NCI-H446 treated with DMSO at 0.1 percent for 48 hours (cell line): ENCODE results near the gene DHFR.
"Not testable (repeated sequence)": the region's sequence is repeated elsewhere in the genome, so short reads cannot be mapped to it uniquely, and the experiment has no call there.

Experiments
- DNase-seq: peaks from one replicate; lab custom pipeline; 2025; lab: John Stamatoyannopoulos, UW

Gene DHFR

DNA sequence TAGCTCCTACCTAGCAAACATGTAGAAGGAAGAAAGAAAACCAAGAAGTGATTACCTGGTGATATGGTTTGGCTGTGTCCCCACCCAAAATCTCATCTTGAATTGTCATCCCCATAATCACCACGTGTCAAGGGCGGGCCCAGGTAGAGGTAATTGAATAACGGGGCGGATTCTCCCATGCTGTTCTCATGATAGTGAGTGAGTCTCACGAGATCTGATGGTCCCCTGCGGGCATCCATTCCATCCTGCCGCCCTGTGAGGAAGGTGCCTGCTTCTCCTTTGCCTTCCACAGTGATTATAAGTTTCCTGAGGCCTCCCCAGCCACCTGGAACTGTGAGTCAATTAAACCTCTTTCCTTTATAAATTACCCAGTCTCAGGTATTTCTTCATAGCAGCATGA, 57.3 kb downstream of the DHFR start:
- no peak for DNase-seq

DNA sequence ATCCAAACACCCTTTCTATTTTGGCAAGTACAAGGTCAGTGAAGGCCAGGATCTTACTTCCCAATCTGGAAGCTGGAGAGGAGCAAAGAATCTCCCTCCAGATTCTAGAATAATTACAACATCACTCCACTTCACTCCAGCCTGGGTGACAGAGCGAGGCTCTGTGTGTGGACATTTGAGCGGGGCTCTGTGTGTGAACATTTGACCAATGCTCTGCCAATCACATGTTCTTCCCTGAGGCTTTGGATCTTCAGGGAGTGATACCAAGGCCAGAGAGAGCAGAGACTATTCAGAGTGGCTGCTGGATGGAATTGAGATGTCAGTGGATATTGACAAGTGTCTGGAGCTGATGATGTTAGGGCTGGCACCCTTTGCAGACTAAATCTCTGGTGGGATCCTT, 60.0 kb downstream of the DHFR start:
- DNase-seq: no peak

DNA sequence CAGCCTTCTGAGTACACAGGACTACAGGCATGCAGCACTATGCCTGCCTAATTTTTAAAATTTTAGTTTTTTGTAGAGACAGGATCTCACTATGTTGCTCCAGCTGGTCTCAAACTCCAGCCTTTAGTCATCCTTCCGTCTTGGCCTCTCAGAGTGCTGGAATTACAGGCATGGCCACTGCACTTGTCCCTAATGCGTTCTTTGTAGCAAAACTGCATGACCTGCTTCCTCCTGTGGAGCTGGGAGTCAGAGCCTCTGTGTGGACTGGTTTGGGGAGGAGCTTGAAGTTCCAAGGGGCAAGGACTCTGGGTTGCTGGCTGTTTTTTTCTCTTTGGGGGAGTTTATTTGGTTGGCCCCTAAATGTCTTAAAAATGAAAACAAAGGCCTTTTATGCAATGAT, 62.0 kb downstream of the DHFR start:
- DNase-seq: no peak

DNA sequence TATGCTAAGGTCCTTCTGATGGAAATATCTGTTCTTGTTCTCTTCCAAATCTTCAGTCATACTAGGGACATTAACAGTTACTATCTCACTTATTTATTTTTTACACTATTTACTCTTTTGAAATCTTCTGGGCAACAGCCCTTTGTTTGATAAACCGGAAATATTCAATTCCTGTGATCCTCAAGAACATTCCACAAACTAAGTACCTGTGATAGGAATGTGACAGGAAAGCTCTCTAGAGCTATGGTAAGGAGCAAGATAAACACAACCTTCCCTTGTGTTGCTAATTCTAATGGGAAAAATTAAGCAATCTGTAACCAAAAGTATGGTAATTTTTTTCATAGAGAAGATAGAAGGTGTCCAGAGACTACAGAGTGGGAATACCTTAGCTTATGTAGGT, 62.7 kb downstream of the DHFR start:
- no peak for DNase-seq

DNA sequence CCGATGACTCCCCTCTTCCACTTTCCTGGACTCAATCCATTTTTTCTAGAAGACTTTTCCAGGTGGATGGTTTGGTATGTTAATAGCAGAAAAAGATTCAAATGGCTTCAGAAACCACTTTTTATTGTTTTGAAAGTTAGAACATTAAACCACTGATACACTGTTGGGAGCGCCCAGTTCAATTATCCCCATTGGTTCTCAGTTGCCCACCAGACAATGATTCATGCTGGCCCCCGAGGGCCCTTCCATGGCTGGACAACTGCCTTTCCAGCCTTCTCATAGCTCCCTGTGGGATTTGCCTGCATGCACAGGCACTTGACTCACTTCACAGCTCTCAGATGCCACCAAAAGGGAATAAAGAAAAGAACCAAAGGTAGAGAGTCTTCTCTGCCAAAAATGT, 63.4 kb downstream of the DHFR start:
- DNase-seq: no peak

DNA sequence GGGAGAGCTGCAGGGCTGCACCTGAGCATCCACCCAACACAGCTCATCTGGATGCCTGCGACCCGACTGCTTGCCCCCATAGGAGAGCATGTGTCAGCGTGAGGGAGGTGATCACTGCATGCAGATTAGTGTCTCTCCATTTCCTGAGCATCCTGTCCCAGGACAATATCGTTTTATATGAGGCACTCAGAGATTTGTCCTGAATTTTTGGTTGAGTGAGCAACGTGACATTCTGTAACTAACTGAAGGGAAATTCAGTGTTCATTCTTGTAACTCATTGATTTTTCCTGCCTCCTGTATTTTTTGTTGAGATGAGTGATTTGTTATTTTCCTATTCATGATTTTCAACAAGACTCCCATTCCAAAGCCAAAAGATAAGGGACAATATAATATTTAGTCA, 64.0 kb downstream of the DHFR start:
- DNase-seq: no peak

DNA sequence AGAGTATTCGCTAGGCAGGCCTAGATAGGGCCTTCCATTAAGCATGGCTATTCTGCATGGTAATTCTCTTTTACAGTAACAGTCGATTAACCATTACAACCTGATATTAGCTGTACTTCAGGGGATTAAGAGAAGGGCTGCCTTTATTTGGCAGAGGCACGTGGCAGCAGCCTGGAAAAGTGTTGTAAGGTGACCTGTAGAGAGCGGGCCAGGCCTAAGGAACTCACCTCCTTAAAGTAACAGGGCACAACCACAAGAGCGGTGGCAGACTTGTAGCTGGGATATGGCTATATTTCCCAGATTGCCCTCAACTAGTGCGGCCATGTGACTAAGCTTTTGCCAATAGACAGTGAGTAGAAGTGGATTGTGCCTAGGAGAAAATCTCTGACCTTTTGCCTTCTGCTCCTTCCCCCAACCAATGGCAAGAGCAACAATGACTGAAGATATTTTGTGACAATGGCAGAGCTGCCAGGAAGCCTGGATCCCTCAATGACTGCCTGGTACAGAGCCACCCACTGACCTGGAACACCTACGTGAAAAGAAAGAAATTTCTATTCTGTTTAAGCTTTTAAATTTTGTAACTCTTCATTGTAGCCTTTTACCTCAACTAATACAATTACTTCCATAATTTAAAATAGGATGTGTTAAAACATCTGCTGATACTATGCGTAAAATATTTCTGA, 65.8 kb downstream of the DHFR start:
- no peak for DNase-seq

DNA sequence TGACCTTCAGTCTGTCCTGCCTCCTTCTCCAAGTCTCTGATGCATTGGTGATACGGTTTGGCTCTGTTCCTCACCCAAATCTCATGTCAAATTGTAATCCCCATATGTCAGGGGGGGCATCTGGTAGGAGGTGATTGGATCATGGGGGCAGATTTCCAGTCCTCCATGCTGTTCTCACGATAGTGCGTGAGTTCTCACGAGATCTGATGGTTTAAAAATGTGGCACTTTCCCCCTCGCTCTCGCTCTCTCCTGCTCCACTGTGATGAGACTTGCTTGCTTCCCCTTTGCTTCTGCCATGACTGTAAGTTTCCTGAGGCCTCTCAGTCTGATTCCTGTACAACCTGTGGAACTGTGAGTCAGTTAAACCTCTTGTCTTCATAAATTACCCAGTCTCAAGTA, 70.0 kb downstream of the DHFR start:
- DNase-seq: no peak

DNA sequence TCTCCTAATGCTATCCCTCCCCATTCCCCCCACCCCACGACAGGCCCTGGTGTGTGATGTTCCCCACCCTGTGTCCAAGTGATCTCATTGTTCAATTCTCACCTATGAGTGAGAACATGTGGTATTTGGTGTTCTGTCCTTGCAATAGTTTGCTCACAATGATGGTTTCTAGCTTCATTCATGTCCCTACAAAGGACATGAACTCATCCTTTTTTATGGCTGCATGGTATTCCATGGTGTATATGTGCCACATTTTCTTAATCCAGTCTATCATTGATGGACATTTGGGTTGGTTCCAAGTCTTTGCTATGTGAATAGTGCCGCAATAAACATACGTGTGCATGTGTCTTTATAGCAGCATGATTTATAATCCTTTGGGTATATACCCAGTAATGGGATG, 74.5 kb downstream of the DHFR start:
- not testable (repeated sequence) for DNase-seq

DNA sequence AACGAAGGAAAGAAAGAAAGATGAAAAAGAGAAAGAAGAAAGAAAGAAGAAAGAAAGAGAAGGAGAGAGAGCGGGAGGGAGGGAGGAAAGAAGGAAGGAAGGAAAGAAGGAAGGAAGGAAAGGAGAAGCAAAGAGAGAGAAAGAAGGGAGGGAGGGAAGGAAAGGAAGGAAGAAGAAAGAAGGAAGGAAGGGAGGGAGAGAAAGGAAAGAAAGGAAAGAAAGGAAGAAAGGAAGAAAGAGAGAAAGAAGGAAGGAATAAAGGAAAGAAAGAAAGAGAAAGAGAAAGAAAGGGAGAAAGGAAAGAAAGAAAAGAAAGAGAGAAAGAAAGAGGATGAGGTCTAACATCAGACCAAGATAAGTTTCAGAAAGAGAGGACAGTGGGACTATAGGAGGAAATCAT, 75.7 kb downstream of the DHFR start:
- DNase-seq: no peak

DNA sequence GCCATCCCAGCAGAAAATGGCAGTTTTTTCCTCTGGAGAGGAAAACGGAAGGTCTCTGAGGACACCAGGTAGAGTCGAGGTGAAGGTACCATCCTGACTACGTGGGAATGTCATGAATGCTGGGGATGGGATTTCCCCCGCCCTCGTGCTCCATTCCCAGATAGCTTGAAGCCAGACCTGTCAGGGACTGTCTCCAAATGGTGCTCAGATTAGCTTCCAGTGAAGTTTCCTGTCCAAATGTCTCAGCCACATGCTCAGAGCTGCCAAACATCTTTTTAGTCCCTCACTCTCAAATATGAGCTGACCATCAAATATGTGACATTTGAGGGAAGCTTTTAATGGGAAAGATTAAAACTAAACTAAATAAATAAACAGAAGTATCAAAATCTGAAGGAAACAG, 77.1 kb downstream of the DHFR start:
- no peak for DNase-seq

DNA sequence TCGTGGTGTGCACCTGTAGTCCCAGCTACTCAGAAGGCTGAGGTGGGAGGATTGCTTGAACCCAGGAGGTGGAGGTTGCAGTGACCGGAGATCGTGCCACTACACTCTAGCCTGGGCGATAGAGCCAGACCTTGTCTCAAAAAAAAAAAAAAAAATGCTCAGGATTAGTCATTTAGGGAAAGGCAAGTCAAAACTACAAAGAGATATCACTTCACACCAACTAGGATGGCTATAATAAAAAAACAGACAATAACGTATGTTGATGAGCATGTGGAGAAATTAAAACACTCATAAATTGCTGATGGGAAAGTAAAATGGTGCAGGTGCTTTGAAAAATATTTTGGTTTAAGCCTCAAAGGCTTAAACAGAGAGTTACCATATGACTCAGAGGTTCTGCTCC, 78.4 kb downstream of the DHFR start:
- no peak for DNase-seq
